Activated naive CD8-positive, alpha-beta T cell treated with anti-CD3 and anti-CD28 coated beads, Interleukin-2, amount 50 U/mL, for 16 hours (primary cell): Measurements from ENCODE around the gene FOXO3B.
"Not testable (repeated sequence)": the region's sequence is repeated elsewhere in the genome, so short reads cannot be mapped to it uniquely, and the experiment has no call there.

ENCODE experiments used
- DNase-seq: peaks from one replicate; pipeline ENCODE4 v3.0.0-alpha.2; 2020; ENCODE audit warnings: low read depth, low spot score

FOXO3B gene

DNA sequence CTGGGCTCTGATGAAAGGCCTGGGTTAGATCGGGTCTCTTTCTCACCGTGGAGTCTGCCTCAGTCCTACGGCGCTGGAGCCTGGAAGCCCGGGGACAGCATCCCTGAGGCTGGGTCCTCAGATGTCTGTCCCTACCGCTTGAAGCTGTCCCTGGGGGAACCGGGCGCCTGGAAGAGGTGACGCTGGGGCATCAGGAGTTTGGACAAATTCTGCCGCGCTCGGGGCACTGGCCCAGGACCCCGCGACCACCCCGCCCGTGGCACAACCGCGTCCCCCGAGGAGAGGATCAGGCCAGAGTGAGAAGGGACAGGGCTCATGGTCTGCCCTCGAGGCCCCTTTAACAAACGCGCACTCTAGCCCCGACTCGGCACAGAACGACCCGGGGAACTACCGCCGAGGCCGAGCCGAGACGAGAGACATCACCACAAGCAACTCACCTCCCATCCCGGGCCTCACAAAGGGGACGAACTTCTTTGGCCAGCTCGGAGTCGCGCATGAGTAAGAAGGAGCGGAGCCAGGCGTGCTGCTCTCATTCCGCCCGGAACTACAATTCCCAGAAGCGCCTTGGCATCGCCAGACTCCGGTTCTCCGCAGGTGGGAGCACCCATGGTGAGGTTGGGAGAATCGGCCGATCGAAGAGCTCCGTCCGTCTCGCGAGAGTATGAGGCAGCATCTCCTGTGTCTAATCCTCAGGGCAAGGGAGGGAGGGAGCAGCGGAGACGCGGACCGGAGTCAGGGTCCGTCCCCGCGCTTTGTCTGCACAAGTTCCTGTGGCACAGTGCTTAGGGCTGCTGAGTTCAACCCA, at the start of gene FOXO3B:
FOXO3B (minus strand) TSS at position 548 of the 805 bp plus-strand sequence. CDS start 663 bp downstream, outside the sequence.
- DNase-seq: peak; percentile 4

GRCh38 chr17:18723509-18723908, 41.4 kb upstream of the FOXO3B start:
- not testable (repeated sequence) for DNase-seq

DNA sequence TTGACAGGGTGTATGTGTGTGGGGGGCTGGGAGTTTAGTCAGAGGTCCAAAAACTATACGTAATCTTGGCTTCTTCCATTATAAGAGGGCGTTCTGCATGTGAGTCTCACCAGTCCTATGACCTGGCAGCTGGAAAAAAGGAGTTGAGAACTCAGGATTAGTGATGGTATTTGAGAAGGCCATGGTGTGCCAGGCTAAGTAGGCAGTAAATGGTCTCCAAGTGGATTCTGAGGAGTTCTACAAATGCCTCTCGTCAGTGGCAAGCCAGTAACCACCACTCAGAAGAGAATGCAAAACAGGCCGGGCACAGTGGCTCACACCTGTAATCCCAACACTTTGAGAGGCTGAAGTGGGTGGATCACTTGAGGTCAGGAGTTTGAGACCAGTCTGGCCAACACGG, 40.5 kb upstream of the FOXO3B start:
- not testable (repeated sequence) for DNase-seq

DNA sequence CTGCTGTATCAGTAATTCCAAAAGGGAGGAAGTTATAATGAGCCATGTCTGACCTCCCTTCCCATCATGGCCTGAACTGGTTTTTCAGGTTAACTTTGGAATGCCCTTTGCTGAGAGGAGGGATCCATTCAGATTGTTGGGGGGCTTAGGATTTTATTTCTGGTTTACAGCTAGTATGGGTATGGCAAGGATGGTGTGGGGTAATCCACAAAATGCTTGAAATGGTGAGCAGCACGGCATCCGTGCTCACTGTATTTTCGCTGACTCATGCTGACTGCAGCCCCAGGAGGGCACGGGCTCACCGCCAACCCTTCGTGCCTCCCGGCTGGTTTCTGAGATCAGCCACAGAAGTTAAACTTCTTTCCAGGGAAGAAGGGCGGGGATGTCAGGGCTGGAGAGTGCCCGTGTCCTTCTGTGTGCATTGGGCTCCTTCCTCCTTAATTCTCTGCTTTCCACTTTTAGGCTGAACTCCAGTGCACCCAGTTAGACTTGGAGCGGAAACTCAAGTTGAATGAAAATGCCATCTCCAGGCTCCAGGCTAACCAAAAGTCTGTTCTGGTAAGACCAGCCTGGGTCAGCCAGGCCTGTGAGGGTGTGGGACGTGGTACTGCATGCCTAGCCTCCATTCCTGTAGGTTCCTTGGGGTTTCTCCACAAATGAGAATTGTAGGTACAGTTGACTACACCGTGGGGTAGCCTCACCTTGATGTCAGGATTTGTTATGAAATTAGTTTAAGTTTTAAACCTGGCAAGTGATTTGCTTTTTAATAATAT, 39.8 kb upstream of the FOXO3B start:
- not testable (repeated sequence) for DNase-seq

DNA sequence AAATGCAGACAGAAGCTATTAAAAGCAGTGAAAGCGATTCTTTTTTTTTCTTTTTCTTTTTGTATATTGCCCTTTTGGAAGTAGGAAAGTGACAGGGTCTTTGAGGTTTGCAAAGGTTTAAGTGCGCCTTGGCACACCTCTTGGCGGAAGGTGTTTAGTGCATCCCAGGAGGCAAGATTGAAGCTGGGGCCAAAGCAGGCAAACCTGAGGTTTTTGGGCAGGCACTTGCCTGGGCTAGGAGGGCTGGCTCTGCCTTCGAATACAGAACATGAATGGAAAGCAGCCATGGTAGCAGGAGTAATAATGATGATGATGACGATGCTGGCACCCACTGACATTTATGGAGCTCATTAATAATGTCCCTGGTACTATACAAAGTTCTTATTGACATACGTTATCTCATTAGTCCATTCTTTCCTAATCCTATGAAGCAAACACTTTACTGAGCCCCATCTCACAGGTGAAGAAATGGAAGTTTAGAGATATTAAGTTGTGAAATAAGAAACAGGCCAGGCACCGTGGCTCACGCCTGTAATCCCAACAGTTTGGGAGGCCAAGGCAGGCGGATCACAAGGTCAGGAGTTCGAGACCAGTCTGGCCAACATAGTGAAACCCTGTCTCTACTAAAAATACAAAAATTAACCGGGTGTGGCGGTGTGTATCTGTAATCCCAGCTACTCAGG, 37.5 kb upstream of the FOXO3B start:
- not testable (repeated sequence) for DNase-seq

GRCh38 chr17:18718643-18719427, 36.7 kb upstream of the FOXO3B start:
- not testable (repeated sequence) for DNase-seq

DNA sequence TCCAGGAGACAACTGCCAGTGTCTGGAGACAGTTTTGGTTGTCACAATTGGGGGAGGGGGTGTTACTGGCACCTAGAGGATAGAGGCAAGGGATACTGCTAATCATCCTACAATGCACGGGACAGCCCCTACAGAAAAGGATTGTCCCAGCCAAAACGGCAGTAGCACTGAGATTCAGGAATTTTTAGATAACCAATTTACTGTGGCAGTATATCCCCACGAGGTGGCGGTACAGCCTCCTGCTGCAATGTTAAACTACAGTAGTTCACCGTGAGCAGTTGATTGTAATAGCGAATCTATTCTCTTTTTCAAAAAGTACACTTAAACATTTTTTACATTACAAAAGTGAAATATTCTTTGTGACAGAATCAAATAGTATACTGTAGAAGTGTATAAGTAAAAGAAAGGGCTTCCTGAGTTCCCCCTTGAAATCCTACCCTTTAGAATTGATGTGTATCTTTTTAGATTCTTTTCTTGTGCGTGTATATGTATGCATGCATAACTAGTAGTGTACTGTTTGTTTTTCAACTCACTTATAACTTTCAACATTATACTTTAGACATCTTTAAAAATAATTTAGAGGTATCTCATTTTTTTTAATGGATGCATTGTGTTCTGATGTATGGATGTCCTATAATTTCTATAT, 30.4 kb upstream of the FOXO3B start:
- DNase-seq: peak; percentile 49

DNA sequence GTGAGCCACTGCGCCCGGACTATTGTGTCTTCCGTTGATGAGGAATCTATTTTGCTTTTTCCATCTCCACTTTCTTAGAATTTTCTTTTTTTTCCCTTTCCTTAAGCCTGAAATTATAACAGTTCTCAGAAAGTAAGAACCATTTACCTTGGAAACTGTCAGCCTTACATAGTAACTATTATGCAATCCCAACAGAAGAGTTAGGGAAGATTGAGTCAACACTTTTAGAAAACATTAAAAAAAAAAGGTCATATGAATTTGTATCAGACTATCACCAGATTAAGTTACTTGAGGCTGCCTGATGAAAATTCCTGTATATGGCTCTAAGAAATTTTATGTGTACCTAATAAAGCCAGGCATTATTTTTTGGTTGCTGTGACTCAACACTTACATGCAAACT, 26.1 kb upstream of the FOXO3B start:
- DNase-seq: not testable (repeated sequence)

- not testable (repeated sequence) for DNase-seq
These were observed 23.8 kb upstream of the FOXO3B start for GRCh38 chr17:18705955-18706354.

DNA sequence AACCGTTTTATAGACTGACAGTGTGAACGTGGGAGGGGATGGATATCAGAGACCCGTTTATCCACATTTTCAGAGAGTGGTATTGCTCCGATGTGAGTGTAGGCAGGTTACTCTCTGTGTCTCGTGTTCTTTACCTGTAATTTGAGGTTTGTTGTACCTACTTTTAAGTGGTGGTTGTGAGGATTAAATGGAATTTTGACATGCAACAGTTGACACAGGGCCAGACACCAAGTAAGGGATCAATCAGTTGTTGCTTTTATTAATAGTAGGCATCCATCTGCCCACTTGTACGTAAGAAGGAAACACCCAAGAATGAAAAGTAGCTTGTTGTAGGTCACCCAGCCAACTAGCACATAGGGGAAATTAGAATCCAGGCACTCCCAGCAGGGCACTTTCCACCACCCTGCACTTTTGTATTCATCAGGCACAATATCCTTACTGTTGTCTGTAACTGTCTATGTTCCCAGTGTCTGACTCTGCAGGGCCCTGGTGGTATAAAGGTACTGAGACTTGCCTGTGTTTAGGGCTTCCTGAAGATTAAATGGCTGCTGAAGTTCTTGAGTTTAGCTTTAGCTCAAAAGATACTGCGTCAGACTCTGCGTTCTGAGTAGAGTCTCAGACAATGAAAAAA, 16.5 kb upstream of the FOXO3B start:
- not testable (repeated sequence) for DNase-seq

DNA sequence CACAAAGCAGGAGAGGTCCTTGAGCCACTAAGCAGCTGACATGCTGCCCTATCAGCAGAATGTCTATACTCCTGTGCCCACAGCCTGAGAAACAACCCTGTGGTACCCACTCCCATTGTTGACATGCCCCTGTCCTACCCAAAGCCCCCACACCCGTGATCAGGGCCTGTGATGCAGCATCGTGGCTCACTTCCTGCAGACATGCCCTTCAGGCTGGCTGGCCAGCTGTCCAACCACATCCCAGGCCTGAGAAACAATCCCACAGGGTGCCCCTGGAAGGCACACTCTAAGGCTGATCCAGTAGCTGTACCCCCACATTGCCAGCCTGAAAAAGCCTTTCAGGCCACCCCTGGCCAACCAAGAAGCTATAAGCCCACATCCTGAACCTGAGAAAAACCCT, 13.0 kb upstream of the FOXO3B start:
- DNase-seq: not testable (repeated sequence)

DNA sequence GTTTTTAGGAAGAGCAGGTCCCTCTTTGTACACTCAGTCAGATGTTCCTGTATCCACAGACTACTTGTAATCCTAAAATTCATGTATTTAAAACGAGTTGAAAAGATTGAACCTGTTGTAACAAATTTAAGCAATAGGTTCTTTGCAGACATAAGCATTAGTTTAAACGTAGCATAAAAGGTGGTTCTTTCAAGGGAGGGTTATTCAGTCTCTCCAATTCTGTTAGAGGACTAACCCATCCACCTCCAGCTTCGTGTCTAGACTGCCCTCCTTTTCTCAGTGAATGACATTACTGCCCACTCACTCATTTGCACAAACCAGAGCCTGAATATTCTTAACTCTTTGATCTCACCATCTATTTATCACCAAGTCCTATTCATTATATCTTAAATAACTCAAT, 554 bp upstream of the FOXO3B start:
- DNase-seq: not testable (repeated sequence)

DNA sequence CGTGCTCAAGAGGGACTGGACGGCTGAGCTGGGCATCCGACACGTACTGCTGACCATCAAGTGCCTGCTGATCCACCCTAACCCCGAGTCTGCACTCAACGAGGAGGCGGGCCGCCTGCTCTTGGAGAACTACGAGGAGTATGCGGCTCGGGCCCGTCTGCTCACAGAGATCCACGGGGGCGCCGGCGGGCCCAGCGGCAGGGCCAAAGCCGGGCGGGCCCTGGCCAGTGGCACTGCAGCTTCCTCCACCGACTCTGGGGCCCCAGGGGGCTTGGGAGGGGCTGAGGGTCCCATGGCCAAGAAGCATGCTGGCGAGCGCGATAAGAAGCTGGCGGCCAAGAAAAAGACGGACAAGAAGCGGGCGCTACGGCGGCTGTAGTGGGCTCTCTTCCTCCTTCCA, 4.7 kb downstream of the FOXO3B start:
- not testable (repeated sequence) for DNase-seq

DNA sequence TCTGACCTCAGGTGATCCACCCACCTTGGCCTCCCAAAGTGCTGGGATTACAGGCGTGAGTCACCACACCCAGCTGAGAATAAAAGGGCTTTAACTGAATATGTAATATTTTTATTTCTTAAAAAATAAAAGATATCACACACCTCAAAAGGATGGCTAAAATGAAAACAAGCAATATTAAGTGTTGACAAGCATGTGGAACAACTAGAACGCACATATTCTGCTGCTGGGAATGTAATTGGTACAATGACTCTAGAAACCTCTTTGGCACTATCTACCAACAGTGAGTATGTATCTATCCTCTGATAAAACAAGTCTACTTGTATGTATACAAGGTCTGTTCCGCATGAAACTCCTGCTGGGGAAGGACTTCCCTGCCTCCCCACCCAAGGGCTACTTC, 5.2 kb downstream of the FOXO3B start:
- not testable (repeated sequence) for DNase-seq

DNA sequence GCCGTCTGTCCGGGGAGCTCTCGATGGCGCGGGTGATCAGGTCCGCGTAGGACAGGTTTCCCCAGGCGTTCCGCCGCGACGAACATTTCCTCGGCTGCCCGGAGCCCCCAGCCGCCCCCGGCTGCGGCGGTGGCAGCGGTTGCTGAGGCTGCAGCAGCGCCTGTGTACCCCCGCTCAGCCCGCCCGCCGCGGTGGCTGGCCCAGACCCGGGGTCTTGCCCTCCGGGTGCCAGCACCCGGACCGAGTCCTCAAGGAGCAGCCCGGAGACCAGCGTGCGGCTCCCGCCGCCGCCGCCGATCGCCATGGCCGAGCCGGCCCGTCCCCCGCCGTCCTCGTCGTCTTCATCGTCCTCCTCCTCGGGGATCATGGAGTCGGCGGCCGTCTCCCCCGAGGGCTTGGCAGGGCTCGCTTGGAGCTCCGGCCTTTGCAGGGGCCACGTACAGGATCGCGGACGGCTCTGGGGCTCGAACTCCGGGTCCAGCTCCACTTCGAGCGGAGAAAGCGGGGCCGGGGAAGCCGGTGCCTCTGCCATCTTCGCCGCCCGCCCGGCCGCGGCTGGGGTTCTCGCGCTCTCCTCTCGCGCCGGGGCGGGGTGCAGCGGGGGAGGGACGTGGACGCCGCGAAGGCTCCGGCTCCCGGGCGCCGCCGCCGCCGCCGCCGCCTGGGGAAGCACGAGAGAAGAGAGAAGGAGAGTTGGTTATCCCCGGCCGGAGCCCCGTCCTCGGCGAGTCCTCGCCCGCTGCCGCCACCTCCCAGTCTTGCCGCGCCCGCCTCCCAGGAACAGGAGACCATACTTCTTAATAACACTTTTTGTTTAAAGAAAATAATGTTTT, 9.5 kb downstream of the FOXO3B start:
- not testable (repeated sequence) for DNase-seq

GRCh38 chr17:18668625-18669024, 13.5 kb downstream of the FOXO3B start:
- not testable (repeated sequence) for DNase-seq

GRCh38 chr17:18667535-18667934, 14.6 kb downstream of the FOXO3B start:
- DNase-seq: not testable (repeated sequence)

DNA sequence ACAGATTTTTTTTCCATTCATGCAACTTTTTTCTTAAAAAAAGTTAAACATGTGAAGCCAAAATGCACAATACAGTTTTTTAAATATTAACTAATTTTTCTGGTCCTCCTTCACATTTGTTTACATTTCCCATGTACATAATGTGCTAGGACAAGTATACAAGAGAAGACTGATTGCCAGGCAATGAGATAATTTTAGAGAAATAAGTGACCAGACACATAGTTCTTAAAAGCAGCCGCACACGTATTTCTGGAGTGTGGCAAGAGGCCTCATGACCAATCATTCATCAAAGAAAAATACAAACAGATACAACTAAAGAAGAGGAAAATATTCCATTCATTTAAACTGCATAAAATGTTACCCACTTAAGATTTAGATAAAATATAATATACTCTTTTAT, 15.8 kb downstream of the FOXO3B start:
- not testable (repeated sequence) for DNase-seq

DNA sequence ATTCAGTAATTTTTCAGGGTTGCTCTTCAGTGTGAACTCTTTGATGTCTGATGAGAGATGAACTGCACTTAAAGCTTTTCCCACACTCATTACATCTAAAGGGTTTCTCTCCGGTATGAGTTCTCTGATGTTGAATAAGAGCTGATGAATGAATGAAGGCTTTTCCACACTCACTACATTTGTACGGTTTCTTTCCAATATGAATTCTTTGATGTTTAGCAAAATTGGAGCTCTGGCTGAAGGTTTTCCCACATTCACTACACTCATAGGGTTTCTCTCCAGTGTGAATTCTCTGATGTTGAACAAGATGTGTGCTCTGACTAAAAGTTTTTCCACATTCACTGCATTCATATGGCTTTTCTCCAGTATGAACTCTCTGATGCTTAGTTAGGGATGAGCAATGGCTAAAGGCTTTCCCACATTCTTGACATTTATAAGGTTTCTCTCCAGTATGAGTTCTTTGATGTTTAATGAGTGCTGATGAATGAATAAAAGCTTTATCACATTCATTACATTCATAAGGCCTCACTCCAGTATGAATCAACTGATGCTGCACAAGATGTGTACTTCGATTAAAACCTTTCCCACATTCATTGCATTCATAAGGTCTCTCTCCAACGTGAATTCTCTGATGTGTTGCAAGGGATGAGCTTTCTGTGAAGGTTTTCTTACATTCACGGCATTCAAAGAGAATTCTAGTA, 20.0 kb downstream of the FOXO3B start:
- not testable (repeated sequence) for DNase-seq
